GM23338 (cell line): ENCODE results near the gene SIRPA. TPM values are rescaled to one million over a fixed set of nuclear protein-coding genes. Genes with fewer than 3 reads are reported as not detected.

Source experiments
- ATAC-seq: fragments of 200-7000 bp; cut with Tn5 transposase; 3 replicates; pipeline ENCODE4 v1.9.1; 2020
- DNase-seq: peaks from one replicate; pipeline ENCODE4 v3.0.0-alpha.2; 2015; ENCODE audit warnings: low spot score
- H2AFZ ChIP-seq: fragments of 200-600 bp; sonication (generic); 2 replicates; pipeline ENCODE4 v1.8.0; 2016; ENCODE audit warnings: antibody characterized with exemption, mild to moderate bottlenecking, moderate library complexity
- H3F3A ChIP-seq: fragments of 200-600 bp; sonication (generic); replicated peaks from 2 replicates; pipeline ENCODE4 v1.8.0; 2017; ENCODE audit warnings: antibody characterized with exemption, mixed run types, low read depth
- H3K27ac ChIP-seq: fragments of 200-600 bp; sonication (generic); 2 replicates; pipeline ENCODE4 v1.6.1; 2016; ENCODE audit warnings: low read depth
- H3K27me3 ChIP-seq: fragments of 200-600 bp; sonication (generic); 2 replicates; pipeline ENCODE4 v1.8.0; 2016; ENCODE audit warnings: mild to moderate bottlenecking, mixed run types, moderate library complexity; ENCODE audit not compliant: insufficient read depth
- H3K36me3 ChIP-seq: fragments of 200-600 bp; sonication (generic); 2 replicates; pipeline ENCODE4 v1.8.0; 2016; ENCODE audit warnings: mild to moderate bottlenecking; ENCODE audit not compliant: insufficient read depth
- H3K4me1 ChIP-seq: fragments of 200-600 bp; sonication (generic); 2 replicates; pipeline ENCODE4 v1.8.0; 2016; ENCODE audit warnings: mild to moderate bottlenecking, moderate library complexity; ENCODE audit not compliant: insufficient read depth
- H3K4me2 ChIP-seq: fragments of 200-600 bp; sonication (generic); 2 replicates; pipeline ENCODE4 v1.7.1; 2017; ENCODE audit warnings: mixed run types
- H3K4me3 ChIP-seq: fragments of 200-600 bp; sonication (generic); 2 replicates; pipeline ENCODE4 v1.6.1; 2016; ENCODE audit warnings: mixed run types
- H3K79me2 ChIP-seq: fragments of 200-600 bp; sonication (generic); replicated peaks from 2 replicates; pipeline ENCODE4 v1.8.0; 2017; ENCODE audit warnings: mild to moderate bottlenecking; ENCODE audit not compliant: insufficient read depth
- H3K9me2 ChIP-seq: fragments of 200-600 bp; sonication (generic); 2 replicates; pipeline ENCODE4 v1.8.0; 2017; ENCODE audit not compliant: insufficient read depth
- H4K20me1 ChIP-seq: fragments of 200-600 bp; sonication (generic); replicated peaks from 2 replicates; pipeline ENCODE4 v1.8.0; 2017; ENCODE audit warnings: mild to moderate bottlenecking; ENCODE audit not compliant: insufficient read depth
- H3K27ac Mint-ChIP-seq: 2 replicates; pipeline ENCODE4 v1.8.0; 2020; ENCODE audit warnings: inconsistent platforms, mild to moderate bottlenecking, moderate library complexity, mixed read lengths
- H3K27me3 Mint-ChIP-seq: 3 replicates; pipeline ENCODE4 v1.8.0; 2022; ENCODE audit warnings: low read depth, mild to moderate bottlenecking, moderate library complexity, mixed read lengths, inconsistent platforms; ENCODE audit not compliant: insufficient read depth, poor library complexity
- H3K36me3 Mint-ChIP-seq: 3 replicates; pipeline ENCODE4 v1.8.0; 2021; ENCODE audit warnings: low read depth, mild to moderate bottlenecking, inconsistent platforms, moderate library complexity, mixed read lengths
- H3K4me1 Mint-ChIP-seq: 3 replicates; pipeline ENCODE4 v1.8.0; 2020; ENCODE audit warnings: mild to moderate bottlenecking, inconsistent platforms, mixed read lengths
- H3K4me3 Mint-ChIP-seq: 3 replicates; pipeline ENCODE4 v1.8.0; 2021; ENCODE audit warnings: moderate library complexity, mild to moderate bottlenecking, inconsistent platforms, mixed read lengths
- H3K9me3 Mint-ChIP-seq: 3 replicates; pipeline ENCODE4 v1.8.0; 2020; ENCODE audit warnings: moderate library complexity, mild to moderate bottlenecking, inconsistent platforms, mixed read lengths
- CREB1 ChIP-seq: fragments of 250-450 bp; sonication (Bioruptor Pico); IDR thresholded peaks from 2 replicates; pipeline ENCODE4 v1.5.0; 2020; ENCODE audit warnings: low read depth, mild to moderate bottlenecking, moderate library complexity
- ETS1 ChIP-seq: IDR thresholded peaks from 2 replicates; pipeline ENCODE4 v1.6.1; 2016; ENCODE audit warnings: antibody characterized with exemption
- EZH2 ChIP-seq: fragments of 200-600 bp; sonication (generic); IDR thresholded peaks from one replicate; pipeline ENCODE4 v1.8.0; 2017; ENCODE audit warnings: antibody characterized with exemption, mild to moderate bottlenecking, low read depth; ENCODE audit not compliant: unreplicated experiment
- EZH2phosphoT487 ChIP-seq: fragments of 200-600 bp; sonication (generic); IDR thresholded peaks from one replicate; pipeline ENCODE4 v1.8.1; 2018; ENCODE audit warnings: antibody characterized with exemption; ENCODE audit not compliant: unreplicated experiment
- JUNB ChIP-seq: IDR thresholded peaks from one replicate; pipeline ENCODE4 v1.6.1; 2016; ENCODE audit warnings: antibody characterized with exemption; ENCODE audit not compliant: unreplicated experiment
- NANOG ChIP-seq: IDR thresholded peaks from 2 replicates; pipeline ENCODE4 v1.6.1; 2016; ENCODE audit warnings: antibody characterized with exemption, borderline replicate concordance
- POLR2AphosphoS5 ChIP-seq: IDR thresholded peaks from 2 replicates; pipeline ENCODE4 v1.6.1; 2016; ENCODE audit warnings: antibody characterized with exemption, low read depth
- STAT1 ChIP-seq: IDR thresholded peaks from one replicate; pipeline ENCODE4 v1.6.1; 2016; ENCODE audit warnings: antibody characterized with exemption; ENCODE audit not compliant: unreplicated experiment
- ZNF114 ChIP-seq: fragments of 250-450 bp; sonication (Bioruptor Pico); IDR thresholded peaks from 2 replicates; pipeline ENCODE4 v1.5.0; 2020; ENCODE audit warnings: mild to moderate bottlenecking, moderate library complexity
- ZNF331 ChIP-seq: fragments of 250-450 bp; sonication (Bioruptor Pico); IDR thresholded peaks from 2 replicates; pipeline ENCODE4 v1.5.0; 2020; ENCODE audit warnings: low read depth, mild to moderate bottlenecking, moderate library complexity
- polyA plus RNA-seq: library from polyadenylated mRNA; unstranded; fragments of >200 nt; fragmentation: Nextera tagmentation; extraction: Ambion mirVana; gene quantifications from 2 replicates; pipeline ENCODE4 v1.2.1, GENCODE V29; 2016
- total RNA-seq: library from RNA; depleted of rRNA; stranded (reverse); fragments of >200 nt; shearing (Covaris generic); gene quantifications from 2 replicates; pipeline ENCODE4 v1.2.3, GENCODE V29; 2014
- TF ChIP-seq, protein P1 (sequence below): fragments of 250-450 bp; sonication (Bioruptor Pico); IDR thresholded peaks from 2 replicates; pipeline ENCODE4 v1.5.0; 2020; ENCODE audit warnings: mild to moderate bottlenecking, moderate library complexity
- TF ChIP-seq, protein P2 (sequence below), 2 experiments: fragments of 200-600 bp in 1 of 2; sonication (generic) in 1 of 2; conservative IDR thresholded peaks; 2 replicates each; pipeline versions ENCODE4 v1.5.1 to v1.6.1; 2016 to 2017; ENCODE audit warnings: antibody characterized with exemption in 2 of 2, low read depth in 2 of 2, mild to moderate bottlenecking in 2 of 2, moderate library complexity in 1 of 2
- TF ChIP-seq, protein P3 (sequence below): IDR thresholded peaks from one replicate; pipeline ENCODE4 v1.6.1; 2018; ENCODE audit warnings: antibody characterized with exemption; ENCODE audit not compliant: unreplicated experiment

SIRPA gene
- total and polyA plus RNA-seq, 2 experiments from 2014 or later: 1.2 to 2.9 TPM

DNA sequence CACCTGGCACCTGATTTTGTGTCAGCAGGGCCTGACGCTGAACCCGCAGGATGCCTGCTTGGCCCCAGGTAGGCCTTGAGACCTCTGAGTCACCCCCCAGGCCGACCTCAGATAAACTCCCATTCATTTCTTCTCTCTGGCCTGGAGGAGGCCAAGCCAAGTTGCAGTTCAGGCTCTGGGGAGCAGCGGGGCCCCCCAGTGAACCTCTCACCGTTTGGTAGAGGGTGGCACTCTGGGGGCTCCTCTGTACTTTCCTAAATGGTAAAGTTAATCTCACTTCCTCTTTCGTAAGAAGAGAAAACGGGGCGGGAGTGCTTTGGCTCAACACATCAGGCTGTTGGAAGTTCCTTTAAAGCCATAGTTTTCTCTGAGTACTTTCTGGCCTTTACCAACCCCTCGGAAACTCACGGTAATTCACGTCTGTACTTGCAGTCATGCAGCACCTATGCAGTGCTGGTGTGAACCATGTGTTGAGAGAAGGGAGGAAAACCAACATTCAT is 2.8 kb downstream of the SIRPA start:
- no peaks in the 10 kb centered on the region; the same call in 1 of the 2 replicates for H3K36me3 ChIP-seq
- ATAC-seq (no peak), DNase-seq (no peak)
- Mint-ChIP-seq H3K4me1 (peaks cover 50% of the 10 kb centered on the region), H3K4me3 (no peak overlapping the region), H3K36me3 (no peaks in the 10 kb centered on the region), H3K9me3 (no peaks in the 10 kb centered on the region), H3K27me3 (peaks cover 39% of the 10 kb centered on the region), H3K27ac (no peak overlapping the region)
- H3K27me3 ChIP-seq: peaks cover 49% of the 10 kb centered on the region
- H2AFZ ChIP-seq: no peak overlapping the region
- H3K9me2 ChIP-seq: no peaks in the 10 kb centered on the region
- peaks cover 14% of the 10 kb centered on the region for H3K4me1 ChIP-seq
- no peak overlapping the region for H3K4me3 ChIP-seq
- no peak overlapping the region for H3K4me2 ChIP-seq
- no peaks in the 10 kb centered on the region; the same call in none of the 2 replicates for H4K20me1 ChIP-seq
- H3F3A ChIP-seq: 0 out of 2 replicates have a peak, but pooled peaks cover 2% of the 10 kb centered on the region
- TF ChIP-seq ZNF114 (no peak), POLR2AphosphoS5 (no peak), EZH2 (no peak), EZH2phosphoT487 (no peak), CREB1 (CRISPR knock-in tag) (no peak), ZNF331 (CRISPR knock-in tag) (no peak), JUNB (no peak), ETS1 (no peak), STAT1 (no peak), NANOG (no peak)
- TF ChIP-seq, protein P1, sequence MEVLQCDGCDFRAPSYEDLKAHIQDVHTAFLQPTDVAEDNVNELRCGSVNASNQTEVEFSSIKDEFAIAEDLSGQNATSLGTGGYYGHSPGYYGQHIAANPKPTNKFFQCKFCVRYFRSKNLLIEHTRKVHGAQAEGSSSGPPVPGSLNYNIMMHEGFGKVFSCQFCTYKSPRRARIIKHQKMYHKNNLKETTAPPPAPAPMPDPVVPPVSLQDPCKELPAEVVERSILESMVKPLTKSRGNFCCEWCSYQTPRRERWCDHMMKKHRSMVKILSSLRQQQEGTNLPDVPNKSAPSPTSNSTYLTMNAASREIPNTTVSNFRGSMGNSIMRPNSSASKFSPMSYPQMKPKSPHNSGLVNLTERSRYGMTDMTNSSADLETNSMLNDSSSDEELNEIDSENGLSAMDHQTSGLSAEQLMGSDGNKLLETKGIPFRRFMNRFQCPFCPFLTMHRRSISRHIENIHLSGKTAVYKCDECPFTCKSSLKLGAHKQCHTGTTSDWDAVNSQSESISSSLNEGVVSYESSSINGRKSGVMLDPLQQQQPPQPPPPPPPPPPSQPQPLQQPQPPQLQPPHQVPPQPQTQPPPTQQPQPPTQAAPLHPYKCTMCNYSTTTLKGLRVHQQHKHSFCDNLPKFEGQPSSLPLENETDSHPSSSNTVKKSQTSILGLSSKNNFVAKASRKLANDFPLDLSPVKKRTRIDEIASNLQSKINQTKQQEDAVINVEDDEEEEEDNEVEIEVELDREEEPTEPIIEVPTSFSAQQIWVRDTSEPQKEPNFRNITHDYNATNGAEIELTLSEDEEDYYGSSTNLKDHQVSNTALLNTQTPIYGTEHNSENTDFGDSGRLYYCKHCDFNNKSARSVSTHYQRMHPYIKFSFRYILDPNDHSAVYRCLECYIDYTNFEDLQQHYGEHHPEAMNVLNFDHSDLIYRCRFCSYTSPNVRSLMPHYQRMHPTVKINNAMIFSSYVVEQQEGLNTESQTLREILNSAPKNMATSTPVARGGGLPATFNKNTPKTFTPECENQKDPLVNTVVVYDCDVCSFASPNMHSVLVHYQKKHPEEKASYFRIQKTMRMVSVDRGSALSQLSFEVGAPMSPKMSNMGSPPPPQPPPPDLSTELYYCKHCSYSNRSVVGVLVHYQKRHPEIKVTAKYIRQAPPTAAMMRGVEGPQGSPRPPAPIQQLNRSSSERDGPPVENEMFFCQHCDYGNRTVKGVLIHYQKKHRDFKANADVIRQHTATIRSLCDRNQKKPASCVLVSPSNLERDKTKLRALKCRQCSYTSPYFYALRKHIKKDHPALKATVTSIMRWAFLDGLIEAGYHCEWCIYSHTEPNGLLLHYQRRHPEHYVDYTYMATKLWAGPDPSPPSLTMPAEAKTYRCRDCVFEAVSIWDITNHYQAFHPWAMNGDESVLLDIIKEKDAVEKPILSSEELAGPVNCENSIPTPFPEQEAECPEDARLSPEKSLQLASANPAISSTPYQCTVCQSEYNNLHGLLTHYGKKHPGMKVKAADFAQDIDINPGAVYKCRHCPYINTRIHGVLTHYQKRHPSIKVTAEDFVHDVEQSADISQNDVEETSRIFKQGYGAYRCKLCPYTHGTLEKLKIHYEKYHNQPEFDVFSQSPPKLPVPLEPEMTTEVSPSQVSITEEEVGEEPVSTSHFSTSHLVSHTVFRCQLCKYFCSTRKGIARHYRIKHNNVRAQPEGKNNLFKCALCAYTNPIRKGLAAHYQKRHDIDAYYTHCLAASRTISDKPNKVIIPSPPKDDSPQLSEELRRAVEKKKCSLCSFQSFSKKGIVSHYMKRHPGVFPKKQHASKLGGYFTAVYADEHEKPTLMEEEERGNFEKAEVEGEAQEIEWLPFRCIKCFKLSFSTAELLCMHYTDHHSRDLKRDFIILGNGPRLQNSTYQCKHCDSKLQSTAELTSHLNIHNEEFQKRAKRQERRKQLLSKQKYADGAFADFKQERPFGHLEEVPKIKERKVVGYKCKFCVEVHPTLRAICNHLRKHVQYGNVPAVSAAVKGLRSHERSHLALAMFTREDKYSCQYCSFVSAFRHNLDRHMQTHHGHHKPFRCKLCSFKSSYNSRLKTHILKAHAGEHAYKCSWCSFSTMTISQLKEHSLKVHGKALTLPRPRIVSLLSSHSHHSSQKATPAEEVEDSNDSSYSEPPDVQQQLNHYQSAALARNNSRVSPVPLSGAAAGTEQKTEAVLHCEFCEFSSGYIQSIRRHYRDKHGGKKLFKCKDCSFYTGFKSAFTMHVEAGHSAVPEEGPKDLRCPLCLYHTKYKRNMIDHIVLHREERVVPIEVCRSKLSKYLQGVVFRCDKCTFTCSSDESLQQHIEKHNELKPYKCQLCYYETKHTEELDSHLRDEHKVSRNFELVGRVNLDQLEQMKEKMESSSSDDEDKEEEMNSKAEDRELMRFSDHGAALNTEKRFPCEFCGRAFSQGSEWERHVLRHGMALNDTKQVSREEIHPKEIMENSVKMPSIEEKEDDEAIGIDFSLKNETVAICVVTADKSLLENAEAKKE: no peak
- TF ChIP-seq, protein P2, sequence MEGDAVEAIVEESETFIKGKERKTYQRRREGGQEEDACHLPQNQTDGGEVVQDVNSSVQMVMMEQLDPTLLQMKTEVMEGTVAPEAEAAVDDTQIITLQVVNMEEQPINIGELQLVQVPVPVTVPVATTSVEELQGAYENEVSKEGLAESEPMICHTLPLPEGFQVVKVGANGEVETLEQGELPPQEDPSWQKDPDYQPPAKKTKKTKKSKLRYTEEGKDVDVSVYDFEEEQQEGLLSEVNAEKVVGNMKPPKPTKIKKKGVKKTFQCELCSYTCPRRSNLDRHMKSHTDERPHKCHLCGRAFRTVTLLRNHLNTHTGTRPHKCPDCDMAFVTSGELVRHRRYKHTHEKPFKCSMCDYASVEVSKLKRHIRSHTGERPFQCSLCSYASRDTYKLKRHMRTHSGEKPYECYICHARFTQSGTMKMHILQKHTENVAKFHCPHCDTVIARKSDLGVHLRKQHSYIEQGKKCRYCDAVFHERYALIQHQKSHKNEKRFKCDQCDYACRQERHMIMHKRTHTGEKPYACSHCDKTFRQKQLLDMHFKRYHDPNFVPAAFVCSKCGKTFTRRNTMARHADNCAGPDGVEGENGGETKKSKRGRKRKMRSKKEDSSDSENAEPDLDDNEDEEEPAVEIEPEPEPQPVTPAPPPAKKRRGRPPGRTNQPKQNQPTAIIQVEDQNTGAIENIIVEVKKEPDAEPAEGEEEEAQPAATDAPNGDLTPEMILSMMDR (conservative IDR thresholded peaks at IDR 0.05; ENCODE audit: low read depth in 2 of 2): no peak
- TF ChIP-seq, protein P3, sequence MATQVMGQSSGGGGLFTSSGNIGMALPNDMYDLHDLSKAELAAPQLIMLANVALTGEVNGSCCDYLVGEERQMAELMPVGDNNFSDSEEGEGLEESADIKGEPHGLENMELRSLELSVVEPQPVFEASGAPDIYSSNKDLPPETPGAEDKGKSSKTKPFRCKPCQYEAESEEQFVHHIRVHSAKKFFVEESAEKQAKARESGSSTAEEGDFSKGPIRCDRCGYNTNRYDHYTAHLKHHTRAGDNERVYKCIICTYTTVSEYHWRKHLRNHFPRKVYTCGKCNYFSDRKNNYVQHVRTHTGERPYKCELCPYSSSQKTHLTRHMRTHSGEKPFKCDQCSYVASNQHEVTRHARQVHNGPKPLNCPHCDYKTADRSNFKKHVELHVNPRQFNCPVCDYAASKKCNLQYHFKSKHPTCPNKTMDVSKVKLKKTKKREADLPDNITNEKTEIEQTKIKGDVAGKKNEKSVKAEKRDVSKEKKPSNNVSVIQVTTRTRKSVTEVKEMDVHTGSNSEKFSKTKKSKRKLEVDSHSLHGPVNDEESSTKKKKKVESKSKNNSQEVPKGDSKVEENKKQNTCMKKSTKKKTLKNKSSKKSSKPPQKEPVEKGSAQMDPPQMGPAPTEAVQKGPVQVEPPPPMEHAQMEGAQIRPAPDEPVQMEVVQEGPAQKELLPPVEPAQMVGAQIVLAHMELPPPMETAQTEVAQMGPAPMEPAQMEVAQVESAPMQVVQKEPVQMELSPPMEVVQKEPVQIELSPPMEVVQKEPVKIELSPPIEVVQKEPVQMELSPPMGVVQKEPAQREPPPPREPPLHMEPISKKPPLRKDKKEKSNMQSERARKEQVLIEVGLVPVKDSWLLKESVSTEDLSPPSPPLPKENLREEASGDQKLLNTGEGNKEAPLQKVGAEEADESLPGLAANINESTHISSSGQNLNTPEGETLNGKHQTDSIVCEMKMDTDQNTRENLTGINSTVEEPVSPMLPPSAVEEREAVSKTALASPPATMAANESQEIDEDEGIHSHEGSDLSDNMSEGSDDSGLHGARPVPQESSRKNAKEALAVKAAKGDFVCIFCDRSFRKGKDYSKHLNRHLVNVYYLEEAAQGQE: no peak
- no peaks in the 10 kb centered on the region for H3K79me2 ChIP-seq
- H3K27ac ChIP-seq: no peak overlapping the region
